ENCODE data around the gene CD207.

- TF ChIP-seq EZH2 (IDR thresholded peaks at IDR 0.05) (no peak), POLR2AphosphoS5 (IDR thresholded peaks at IDR 0.05; ENCODE audit: borderline replicate concordance, low read depth, low read length) (no peak), FOXP2 (optimal IDR thresholded peaks at IDR 0.05; ENCODE audit: control extremely low read depth, extremely low read length, insufficient read depth) (no peak)
Observed at GRCh38 chr2:70807828-70808118, 27.8 kb downstream of the CD207 start.

Data from SK-N-MC (cell line).